NCI-H2171 treated with DMSO at 0.1 percent for 48 hours (cell line): ENCODE measurements around the gene CALML3.
"Not testable (repeated sequence)": the region's sequence is repeated elsewhere in the genome, so short reads cannot be mapped to it uniquely, and the experiment has no call there.

Experiments
- DNase-seq: peaks from one replicate; lab custom pipeline; 2025; lab: John Stamatoyannopoulos, UW

Gene CALML3

DNA sequence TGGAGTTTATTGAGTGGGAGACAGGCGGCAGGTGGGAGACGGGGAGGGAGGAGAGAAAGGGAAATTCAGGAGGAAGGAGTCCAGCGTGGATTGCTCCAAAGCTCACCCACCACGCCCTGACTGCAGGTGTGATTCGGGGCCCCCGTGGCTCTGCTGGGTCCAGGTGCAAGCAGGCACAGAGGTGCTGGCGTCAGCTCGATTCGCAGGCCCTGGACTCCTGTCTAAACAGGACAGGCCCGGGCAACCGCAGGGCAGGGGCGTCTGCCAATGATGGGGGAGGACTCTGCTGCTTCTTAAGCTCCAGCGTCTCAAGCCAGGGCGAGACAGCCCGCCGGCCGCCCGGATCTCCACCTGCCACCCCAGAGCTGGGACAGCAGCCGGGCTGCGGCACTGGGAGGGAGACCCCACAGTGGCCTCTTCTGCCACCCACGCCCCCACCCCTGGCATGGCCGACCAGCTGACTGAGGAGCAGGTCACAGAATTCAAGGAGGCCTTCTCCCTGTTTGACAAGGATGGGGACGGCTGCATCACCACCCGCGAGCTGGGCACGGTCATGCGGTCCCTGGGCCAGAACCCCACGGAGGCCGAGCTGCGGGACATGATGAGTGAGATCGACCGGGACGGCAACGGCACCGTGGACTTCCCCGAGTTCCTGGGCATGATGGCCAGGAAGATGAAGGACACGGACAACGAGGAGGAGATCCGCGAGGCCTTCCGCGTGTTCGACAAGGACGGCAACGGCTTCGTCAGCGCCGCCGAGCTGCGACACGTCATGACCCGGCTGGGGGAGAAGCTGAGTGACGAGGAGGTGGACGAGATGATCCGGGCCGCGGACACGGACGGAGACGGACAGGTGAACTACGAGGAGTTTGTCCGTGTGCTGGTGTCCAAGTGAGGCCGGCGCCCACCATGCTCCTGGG is at the start of gene CALML3:
CALML3 (plus strand) TSS at position 321 of the 920 bp plus-strand sequence; CDS start at position 446, 125 bp downstream.
- no peak for DNase-seq

DNA sequence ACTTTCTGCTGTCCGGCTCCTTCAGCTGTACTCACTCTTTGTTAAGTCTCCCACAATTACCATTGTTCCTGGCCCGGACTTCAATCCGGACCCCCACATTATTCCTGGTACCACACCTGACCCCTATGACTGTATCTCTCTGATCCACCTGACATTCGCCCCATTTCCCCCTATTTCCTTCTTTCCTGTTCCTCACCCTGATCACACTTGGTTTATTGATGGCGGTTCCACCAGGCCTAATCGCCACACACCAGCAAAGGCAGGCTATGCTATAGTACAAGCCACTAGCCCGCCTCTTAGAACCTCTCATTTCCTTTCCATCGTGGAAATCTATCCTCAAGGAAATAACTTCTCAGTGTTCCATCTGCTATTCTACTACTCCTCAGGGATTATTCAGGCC is 49.7 kb upstream of the CALML3 start:
- not testable (repeated sequence) for DNase-seq

DNA sequence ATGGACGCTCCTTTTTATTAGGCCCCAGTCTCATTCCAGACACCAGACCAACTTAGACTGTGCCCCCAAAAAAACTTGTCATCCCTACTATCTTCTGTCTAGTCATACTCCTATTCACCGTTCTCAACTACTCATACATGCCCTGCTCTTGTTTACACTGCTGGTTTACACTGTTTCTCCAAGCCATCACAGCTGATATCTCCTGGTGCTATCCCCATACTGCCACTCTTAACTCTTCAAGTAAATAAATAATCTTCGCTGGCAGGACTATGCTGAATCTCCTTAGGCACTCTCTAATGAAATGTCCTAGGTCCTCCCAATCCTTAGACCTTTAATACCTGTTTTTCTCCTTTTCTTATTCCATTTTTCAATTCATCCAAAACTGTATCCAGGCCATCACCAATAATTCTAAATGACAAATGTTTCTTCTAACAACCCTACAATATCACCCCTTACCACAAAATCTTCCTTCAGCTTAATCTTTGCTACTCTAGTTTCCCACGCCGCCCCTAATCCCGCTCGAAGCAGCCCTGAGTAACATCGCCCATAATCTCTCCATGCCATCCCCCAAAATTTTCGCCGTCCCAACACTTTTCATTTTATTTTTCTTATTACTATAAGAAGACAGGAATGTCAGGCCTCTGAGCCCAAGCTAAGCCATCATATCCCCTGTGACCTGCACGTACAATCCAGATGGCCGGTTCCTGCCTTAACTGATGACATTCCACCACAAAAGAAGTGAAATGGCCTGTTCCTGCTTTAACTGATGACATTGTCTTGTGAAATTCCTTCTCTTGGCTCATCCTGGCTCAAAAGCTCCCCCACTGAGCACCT is 48.6 kb upstream of the CALML3 start:
- DNase-seq: not testable (repeated sequence)

DNA sequence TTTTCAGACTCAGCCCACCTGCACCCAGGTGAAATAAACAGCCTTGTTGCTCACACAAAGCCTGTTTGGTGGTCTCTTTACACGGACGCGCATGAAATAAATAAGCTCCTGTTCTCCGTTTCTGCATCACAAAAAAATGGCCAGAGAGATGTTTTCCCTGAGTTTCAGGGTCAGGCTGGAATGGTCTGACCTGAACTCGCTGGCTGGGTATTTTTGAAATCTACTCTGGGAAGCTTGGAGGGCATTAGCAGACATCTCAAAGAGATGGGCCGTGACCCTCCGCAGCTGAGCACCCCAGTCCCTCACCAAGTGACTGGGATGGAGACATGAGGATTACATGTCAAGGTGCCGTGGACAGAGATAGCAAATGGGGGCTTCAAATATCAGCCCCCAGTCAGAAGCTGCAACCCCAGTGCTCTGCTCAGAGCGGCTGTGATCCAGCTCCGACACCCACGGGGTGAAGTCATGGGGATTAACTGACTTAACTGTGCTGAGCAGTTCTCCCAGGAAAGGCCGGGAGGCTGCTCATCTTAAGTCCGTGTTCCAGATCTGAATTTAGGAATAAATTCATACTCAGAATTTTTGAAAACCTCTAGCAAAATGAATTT is 47.7 kb upstream of the CALML3 start:
- DNase-seq: no peak

DNA sequence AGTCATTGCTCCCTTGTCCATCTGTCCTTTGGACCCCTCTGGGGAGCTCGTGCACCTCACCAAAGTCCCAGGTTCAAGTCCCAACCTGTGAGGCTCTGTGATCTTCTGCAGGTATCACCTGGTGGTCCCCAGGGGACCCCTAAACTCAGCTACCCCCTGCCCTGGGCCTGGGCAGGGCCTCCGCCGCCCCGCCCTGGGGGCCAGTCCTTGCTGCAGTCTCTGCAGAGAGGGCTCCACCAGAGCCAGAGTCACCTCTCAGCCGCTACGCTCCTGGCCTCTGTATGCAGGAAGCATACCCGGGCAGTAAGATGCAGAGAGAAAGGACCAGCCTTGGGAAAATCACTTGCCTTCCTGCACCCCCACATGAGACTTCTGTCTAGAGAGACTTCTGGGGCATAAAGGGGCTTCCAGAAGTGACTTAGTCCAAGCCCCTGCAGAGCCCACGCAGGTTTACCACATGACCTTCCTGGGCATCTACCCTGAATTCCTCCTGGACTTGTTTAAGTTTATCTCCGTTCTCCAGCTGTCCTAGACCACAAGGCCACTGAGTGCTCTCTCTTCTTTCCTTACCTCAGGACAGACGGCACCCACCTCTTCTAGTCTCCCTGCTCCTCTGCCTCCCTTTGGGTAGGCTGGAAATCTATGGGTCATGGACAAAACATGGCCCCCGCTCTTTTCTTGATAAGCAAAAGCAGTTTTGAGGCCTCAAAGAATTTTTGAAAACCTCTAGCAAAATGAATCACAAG is 46.6 kb upstream of the CALML3 start:
- DNase-seq: no peak

DNA sequence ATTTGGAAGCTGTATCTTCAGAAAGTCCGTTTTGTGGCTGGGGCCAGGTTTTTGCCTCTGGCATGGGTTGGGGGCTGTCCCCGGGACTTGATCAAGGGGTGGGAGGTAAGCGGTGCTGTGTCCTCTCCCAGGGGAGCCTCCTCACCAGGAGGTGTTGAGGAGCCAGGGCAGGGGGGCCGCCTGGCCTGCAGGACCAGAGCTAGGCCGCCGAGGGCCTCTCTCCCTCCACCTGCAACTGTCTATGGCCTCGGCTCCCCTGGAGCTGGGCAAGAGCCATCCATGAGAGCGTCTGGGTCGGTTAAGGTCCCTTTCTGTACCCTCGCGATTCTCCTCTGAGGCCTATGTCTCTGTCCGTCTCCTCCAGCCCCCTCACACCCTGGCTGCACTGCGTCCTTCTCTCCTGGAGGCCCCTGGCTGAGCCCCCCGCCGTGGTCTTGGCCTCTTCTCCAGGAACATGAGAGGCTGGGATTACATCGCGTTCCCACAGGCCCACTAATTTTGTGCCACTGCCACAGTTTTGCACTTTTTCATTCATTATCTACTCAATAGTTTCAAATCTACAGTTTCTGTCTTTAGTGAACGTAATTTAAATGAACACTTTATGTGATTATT is 46.0 kb upstream of the CALML3 start:
- no peak for DNase-seq

DNA sequence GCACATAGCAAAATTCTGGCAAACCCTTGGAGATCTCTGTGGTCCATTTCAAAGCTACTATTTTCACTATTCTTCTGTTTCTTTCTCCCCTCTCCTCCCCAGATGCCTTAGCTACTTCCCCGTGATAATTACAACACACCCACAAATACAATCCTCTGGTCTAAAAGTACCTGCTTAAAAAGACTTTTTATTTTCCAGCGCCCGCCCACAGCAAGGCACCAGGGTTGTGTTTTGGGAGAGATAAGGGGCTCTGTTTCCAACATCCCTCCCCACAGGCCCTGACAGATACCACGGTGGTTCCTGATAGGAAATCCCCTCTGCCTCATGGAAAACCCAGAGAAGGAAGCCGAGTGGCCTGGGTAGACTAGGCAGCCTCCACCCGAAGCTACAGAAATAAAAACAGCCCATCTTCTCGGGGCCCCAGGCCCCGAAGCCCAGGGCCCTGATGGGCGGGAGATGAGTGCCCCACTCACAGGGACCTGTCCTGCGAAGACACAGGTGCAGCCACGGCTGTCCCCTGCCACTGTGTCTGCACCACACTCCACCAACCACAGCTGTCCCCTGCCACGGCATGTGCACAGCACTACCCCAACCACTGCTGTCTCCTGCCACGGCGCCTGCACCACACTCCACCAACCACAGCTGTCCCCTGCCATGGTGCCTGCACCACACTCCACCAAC is 45.1 kb upstream of the CALML3 start:
- DNase-seq: no peak

DNA sequence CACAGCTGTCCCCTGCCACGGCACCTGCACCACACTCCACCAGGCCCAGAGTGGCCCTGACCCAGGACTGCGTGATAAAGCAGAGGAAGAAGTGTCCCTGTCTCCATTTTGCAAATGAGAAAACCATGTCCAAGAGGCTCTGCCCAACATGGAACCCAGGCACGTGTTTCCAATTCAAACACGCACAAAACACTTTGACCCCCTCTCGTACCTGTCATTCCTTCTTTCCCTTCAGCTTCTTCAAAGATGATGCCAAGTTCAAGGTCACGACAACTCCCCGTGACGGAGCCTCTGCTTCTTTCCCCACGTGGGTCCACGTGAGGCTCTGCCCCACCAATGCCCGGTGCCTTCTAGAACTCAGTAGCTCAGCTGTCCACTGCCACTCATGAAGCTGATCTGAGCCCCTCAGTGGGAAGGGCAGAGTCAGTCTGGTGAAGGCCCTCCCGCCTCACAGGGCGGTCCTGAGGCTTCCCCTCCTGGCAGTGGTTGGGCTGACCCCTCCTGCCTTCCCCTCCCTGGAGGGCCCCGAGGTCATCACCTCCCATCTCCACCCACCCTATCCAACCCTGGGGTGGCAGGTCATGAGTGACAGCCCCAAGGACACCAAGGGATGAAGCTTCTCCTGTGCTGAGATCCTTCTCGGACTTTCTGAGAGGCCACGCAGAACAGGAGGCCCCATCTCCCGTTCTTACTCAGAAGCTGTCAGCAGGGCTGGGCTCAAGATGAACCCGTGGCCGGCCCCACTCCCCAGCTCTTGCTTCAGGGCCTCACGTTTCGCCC is 44.4 kb upstream of the CALML3 start:
- no peak for DNase-seq

DNA sequence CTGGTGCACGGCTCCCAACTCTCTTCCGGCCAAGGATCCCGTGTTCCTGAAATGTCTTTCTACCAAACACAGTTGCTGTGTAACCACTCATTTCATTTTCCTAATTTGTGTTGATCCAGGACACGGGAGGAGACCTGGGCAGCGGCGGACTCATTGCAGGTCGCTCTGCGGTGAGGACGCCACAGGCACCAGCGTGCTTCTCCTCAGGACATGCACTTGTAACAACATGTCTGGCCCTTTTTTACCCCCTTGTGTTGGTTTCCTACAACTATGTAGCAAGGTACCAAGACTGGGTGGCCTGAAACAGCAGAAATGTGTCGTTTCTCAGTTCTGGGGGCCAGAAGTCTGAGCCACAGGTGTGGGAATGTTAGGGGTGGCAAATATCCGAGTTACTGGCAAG is 43.6 kb upstream of the CALML3 start:
- DNase-seq: no peak

DNA sequence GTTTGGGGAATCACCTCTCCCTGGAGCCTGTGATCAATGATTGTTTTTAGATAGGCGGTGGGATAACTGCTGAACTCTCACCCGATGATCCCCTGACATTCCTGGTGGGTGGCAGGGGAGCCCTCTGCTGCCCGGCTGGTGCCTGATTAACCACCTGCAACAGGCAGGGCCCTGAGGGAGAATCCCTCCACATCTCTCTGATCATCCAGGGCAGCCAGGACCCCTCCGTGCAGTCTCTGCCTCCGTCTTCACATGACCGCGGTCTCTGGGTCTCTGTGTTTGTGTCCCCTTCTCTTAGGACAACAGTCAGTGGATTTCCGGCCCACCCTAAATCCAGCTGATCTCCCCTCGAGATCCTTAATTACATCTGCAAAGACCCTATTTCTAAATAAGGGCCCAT is 42.7 kb upstream of the CALML3 start:
- DNase-seq: no peak

DNA sequence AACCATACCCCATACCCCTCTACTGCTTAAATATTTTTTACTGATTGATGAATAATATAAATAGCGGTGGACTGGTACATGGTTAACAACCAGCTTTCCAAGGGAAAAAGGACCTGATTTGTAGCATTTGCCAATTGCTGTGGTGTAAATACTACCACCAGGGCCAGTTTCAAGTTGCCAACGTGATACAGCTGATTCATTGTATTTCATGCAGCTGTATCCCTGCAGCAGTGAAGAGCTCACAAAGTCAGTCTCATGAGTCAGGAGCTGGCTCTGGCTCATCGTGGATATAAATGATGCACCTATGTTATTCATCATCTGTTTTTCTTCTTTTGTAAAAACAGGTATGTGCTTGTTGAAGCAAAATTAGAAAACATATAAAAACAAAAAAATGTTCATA is 40.6 kb upstream of the CALML3 start:
- no peak for DNase-seq

DNA sequence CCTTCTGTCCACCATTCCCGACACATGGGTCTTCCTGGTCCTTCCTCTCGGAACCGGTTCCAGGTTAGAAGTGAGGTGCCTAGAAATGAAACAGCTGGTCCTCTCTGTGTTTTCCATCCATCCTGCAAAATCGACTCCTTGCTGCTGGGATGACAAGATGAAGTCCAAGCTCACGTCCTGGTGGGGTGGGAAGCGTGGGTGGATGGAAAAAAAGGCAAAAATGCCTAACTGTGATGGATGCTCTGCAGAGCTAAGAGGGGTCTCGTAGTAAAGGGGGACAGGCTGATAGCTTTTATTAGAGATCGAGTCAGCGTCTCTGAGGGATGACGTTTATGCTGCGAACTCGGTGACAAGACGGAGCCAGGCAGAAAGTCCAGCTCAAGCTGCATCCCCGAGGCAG is 39.5 kb upstream of the CALML3 start:
- no peak for DNase-seq

DNA sequence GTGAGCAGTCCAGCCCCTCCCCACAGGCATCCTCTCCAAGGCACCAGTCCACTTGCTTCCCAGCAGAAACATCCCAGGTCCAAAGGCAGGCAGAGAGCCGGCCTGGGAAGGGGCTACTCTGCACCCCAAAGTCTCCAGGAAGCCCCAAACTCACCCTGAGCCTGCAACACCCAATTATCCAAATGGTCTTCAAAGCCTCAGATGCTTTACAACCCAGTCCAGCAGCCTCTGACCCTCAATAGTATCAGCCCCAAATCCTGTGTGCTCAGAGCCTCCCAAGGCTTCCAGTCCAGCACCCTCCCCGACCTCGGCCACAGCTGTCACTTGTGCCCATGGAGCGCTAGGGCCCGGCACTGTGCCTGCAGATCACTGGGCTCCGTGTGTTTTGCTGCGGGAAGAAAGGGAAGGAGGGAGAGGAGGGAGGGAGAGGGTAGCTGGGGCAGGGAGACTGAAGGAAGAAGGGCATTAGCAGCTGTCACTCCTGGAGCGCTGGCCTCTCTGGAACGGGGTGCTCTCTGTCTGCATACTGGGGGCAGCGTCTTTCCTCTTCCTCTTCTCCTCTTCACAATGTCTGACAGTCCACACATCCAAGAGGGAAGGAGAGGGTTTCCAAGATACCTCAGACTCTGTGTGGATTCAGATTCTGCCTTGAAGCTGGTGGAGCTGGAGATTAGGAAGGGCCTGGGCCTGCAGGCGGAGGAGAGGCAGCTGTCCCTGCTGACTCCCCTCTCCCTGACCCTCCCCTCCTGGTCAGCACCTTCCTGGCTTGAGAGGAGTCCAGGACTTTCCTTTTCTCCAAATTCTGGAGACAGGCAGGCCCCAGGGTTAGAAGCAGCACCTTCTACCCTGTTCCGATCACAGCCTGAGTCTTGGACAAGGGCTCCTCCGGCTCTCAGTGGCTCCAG is 38.6 kb upstream of the CALML3 start:
- no peak for DNase-seq

DNA sequence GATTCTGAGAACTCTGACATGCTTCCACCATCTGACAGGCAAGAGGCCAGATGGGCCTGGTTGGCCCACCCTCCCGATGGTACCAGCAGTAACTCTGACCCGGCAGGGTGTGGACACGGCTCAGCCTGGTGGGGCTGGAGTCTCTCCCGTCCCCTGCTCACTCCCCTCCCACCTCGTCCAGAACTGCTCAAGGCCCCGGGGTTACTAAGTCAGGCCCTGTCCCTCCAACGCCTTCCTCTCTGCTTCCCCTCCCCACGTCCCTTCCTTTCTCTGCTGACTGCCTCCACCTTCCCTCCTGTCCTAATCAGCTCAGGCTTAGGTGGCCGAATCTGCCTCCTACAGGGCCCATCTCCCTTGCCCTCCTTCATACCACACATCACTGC is 37.9 kb upstream of the CALML3 start:
- DNase-seq: no peak

DNA sequence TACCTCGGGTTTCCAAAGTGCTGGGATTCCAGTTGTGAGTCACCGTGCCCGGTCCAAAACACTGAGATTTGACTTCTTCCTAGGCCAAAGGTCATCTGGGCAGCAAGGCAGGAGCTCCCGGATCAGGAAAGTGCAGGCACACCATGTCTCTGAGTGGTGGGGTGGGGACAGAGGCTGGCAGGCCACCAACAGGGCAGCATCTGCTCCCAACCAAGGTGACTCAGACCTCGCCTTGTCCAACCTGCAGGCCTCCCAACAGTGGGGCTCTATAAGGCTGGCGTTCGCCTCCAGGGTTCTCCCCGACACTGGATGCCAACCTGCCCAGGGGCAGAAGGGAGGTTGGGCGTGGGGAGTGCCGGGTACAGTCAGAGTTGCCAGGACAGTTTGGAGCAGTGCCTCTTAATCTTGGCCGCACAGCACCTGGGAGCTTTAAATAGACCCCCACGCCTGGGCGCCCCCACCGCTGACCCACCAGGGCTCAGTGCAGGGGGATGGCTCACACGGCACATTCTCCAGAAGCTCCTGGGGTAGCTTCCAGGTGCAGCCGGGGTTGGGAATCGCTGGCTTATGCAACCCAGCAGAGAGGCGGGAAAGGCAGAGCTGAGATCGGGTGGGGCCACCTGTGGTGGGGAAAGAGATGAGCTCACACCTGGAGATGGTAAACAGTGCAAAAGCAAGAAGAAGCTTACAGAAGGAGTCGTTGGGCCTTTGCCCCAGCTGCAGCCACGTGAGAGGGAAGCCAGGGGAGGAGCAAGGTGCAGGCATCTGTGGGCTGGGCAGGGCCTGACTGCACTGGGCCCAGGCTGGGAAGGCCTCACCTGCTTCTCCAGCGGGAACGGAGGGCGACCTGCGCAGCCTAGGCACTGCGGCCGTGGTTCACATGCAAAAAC is 36.2 kb upstream of the CALML3 start:
- DNase-seq: no peak

DNA sequence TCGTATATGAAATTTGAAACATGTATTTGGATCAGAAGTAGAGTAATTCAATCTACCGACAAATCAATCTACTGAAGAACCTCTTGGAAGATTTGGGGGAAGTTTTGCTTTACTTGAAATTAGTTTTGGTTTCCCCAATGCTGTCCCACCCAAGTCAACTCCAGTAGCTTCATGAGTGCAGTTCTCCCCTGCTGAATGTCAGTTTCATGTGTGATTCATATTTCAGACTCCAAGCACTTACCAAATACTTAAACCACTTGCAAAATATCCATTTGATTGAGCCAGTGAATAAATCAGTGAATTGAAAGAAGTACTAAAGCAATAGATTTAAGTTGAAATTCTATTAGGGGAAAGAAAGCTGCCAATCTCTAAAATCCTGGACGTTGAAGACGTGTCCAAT is 34.7 kb upstream of the CALML3 start:
- DNase-seq: no peak

DNA sequence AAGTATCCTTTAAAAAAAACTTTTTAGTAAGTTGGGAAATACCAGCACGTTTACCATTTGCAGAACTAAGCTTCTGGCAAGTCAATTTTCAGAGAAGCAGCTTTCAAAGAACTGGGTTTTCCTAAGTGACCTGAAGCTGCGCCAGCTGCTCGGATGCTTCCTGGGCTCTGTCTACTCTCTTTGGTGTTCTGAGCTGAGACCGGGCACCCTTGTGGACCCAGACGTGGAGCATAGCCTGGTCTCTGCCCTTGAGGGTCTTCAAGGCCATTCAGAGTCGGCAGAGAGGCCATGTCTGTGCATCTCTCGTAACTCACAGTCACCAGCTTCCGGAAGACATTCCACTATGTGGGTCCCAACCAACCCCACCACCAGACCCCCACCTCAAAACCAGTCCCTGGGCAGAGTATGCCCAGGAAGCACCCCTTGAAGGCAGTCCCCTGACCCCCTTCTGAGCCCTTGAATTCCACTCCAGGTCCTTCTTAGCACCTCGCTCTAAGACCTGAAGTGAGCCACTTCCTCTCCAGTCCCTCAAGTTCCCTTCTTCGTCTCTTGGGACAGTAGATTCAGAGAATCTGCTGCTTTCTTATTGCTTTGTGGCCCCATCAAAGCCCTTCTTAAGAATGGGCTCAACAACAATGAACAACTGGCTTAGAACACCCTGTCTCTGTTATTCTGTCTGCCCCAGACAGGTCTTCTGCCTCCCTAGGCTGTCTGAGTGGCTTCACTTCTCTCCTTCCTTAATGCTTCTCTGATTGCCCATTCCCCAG is 33.9 kb upstream of the CALML3 start:
- DNase-seq: no peak
